Measurements from ENCODE around the gene PAQR7.

PAQR7 gene

DNA sequence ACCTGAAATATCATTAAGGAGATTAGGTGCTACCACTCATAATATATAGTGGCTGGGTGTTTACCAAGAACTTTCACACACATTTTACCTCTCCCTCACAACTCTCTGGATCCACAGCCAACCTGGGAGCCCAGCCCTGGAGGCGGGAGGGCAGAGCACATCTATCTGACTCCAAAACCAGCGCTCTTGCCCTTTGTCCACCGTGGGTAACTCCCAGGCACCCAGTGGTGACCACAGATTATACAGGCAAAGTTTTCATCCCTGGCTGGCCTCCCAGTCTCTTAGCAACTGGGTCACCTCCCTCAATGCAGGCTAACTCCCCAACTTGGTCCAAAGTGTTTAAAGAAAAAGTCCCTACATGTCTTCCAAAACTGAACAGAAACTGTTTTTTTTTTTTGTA lies 2.4 kb downstream of the PAQR7 start:
- no peak for DNase-seq (ENCODE audit: low read depth in 3 of 3)

DNA sequence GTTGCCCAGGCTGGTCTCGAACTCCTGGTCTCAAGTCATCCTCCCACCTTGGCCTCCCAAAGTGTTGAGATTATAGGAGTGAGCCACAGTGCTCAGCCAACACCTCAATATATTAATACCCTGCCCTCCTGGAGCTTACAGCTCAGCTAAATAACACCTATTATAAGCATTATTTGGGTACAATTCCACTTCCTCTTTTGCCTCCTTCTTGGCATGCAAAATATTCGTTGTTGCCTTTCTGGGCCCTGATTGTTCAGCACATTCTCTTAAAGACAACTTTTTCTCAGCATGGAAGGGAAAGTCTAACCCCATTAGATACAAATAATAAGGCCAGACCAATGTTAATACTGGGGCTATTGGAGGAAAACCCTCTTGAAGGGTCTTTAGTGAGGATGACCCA lies 2.8 kb downstream of the PAQR7 start:
- no peak for DNase-seq (ENCODE audit: low read depth in 3 of 3)

DNA sequence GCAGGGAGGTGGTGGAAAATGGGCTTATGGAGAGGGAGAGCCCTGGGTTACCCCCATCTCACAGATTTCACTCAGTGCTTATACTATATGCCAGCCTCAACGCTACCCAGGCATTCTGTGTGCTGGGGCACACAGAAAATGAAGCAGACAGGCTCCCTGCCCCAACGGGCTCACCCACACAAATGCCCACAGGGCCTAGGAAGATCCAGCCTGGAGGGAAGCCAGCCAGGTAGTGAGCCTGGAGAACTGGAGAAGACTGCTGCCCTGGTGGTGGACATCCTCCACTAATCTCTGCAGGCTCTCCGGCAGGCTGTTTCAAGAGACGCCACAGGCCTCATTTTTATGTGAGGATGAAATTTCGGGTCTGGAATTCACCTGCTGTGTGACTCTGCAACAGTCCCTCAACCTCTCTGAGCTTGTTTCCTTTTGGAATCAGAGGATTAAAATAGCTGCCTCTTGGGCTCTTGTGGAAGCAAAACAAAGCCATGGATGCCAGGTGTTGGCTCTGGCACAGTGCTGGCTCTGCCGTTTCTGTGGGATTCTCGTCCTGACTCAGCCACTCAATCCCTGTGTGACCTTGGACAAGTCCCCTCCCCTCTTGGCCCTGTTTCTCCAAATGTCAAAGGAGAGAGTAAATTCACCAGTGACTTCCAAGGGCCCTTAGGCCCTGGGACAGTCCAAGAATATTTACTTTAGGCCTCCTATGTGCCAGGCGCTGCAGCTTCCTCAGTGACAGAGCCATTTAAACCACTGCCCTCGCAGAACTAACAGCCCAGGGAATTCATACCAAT lies 3.6 kb downstream of the PAQR7 start:
- DNase-seq (ENCODE audit: low read depth in 3 of 3): no peak

DNA sequence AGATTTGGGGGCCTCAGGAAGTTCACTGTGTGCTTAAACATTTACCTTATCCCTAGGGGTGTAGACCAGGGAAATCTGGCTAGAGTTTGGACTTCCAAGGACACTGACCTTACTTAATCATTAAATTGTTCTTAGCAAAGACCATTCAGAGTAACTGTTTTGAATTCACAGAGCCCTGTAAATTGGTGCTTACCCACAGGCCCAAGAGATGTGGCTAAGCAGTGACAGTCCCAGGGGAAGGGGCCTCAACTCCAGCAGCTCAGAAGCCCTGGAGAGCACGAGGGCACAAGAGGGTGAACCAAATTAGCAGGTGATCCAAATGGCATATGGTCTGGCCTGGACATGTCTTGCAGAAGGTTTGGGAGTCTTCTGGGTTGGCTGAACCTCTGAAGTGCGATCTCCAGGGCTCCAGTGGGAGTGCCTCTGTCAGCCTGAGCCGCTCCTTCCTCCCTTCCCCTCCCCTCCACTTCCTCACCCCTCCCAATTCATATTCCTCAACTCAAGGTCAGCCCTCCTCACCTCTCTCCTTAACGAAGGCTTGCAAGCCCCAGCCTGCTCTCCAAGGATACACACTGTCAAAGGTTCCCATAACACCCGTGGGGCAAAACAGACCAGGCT lies 4.3 kb downstream of the PAQR7 start:
- DNase-seq (ENCODE audit: low read depth in 3 of 3): no peak

DNA sequence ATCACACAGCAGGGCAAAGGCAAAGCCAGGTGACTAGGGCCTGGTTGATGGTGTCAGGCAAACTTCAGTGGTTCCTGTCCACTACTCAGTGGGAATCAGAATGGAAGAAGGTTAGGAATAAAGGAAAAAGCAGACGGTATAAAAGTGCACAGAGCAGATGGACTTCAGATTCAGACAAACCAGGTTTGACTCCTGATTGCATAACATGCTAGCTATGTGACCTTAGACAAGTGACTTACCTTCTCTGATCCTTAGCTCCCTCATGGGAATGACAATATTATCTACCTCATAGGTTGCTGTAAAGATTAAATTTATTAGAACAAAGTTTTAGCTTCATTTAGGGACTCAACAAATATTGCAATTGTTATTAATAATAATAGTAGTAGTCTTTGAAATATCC lies 4.9 kb downstream of the PAQR7 start:
- DNase-seq (ENCODE audit: low read depth in 3 of 3): no peak

DNA sequence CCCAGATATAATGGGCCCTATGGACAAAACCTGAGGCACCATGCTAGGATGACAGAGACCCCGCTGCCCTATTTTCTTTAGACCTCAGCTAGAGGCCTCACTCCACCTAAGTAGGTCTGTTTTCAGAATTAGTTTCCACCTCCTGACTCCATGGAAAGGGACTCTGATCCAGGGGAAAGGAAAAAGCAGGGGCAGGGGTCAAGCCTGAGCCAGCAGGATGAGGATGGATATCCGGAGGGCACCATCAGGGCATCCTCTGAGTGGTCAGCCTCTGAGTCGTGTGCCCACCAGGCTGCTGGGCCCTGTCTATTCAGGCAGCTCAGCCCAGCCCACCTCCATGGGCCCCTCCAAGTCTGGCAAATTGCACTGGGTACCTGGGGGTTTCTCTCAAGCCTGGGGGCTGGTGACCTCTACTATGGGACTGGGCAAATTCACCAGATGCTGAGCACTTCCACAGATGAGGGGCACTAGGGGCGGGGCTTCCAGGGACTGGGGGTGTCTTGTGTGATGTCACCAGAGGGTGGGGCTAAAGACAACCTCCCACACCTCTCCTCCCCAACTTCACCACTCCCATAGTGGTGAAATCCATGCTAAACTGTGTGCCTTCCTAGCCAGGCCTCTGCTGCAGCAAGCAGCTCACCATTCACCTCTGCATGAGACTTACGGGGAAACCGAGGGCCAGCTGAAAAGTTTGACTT lies 5.5 kb downstream of the PAQR7 start:
- DNase-seq (ENCODE audit: low read depth in 3 of 3): no peak

DNA sequence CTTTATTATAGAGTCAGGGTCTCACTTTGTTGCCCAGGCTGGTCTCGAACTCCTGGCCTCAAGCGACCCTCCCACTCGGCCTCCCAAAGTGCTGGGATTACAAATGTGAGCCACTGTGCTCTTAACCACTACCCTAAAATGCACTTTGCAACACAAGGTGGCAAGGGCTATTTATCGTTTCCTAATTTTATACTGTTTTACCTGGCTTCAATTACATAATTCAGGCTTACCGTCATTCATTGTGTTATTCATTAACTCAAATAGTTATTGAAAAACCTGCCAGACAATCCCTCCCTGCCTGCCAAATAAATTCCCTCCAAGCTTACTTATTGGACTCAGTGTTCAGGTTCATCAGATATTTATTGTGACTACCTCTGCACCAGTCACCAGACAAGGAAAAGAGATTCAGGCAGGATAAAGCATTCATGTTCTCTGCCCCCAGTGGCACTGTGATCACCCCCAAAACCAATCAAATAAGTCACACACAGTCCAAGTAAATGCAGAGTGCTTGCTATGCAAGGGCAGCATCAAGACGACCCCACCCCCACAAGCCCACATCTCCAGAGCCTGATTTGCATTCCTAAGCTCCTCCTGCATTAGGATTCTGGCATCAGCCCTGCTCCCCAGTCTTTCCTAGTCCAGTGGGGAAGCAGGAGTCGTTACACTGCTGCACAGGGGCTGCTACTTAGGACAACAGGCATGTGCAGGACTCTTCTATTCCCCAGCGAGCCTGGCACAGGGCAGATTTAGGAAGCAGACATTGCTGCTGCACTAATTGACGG lies 8.1 kb downstream of the PAQR7 start:
- DNase-seq (ENCODE audit: low read depth in 3 of 3): no peak

DNA sequence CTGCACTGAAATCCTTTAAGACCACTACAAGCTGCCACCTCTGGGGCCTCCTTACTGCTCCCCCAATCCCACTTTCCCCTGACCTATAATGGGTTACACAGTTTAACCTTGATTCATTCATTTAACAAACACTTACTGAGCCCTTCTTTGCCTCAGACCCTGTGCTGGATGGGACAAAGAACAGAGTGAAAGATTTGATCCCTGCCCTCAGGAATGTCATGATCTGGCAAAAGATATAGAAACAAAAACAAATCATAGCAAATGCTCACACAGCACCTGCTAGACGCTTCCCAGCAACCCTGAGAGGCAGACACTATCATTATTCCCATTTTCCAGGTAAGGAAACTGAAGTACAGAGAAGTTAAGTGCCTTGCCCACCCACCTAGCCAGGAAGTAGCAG lies 9.2 kb downstream of the PAQR7 start:
- no peak for DNase-seq (ENCODE audit: low read depth in 3 of 3)

DNA sequence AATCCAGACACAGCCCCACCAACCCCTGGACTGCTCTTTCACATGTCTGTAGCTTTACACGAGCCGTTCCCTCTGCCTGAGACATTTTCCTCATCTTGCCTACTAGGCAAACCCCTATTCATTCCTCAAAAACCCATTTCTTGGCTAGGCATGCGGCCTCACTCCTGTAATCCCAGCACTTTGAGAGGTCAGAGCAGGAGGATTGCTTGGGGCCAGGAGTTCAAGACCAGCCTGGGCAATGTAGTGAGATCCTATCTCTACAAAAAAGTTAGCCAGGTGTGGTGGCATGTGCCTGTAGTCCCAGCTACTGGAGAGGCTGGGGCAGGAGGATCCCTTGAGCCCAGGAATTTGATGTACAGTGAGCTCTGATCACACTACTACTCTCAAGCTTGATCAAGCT lies 11.1 kb downstream of the PAQR7 start:
- no peak for DNase-seq (ENCODE audit: low read depth in 3 of 3)

DNA sequence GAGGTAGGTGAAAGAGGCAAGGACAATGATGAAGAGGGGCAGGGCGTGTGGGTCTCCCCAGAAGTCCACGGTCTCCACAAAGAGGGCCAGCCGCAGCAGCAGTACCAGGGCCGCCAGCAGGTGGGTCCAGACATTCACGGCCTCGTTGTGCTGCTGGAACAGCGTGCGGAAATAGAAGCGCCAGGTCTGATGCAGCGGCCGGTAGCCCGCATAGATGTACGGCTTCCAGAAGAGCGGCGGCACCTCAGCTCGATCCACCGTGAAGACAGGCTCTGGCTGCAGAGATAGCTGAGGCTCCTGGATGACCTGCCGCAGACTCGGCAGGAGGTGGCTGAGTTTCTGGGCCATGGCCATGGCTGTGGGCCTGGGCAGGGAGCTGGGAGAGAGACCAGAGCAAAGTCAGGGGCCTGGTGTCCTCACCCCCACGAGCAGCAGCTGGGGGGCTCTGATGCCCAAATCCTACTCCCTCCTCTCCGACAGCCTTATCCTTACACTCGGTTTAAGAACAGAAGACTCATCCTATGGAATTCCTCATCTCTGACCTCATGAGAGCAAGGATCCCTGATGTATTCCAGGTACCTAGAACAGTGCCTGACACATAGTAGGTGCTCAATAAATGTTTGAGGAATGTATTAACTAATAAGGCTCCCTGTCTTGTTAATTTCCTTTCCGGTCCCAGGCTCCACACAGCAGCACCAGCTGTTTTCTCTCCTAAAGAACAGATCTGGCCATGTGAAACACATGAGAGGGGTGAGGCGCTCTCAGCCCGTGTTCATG lies 11.8 kb downstream of the PAQR7 start:
- DNase-seq (ENCODE audit: low read depth in 3 of 3): no peak

DNA sequence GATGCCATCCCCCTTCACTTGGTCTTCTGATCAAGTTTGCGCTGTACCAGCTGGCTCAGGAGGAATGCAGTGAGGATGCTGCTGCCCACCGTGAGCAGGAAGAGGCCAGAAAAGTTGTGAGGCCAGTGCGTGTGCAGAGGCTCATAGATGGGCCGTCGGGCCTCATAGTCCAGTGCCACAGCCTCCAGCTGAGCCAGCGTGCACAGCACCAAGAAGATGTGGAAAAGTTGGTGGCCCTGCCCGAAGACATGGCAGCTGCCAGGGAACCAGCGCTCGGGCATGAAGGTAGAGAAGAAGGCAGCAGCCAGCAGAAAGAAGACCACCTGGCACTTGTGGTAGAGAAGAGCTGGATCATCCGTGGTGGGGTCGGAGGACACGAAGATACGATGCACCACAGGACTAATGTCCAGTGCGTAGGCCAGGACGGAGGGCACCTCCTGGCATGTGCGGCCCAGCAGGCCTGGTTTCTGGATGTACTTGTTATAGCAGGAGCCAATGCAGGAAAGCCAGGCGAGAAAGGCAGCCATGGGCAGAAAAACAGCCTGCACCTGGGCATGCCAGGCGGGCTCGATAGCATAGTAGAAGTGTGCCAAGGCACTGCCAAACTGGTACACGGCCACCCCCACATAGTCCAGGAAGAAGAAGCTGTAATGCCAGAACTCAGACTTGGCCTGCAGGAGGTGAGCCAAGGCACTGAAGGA lies 12.6 kb downstream of the PAQR7 start:
- DNase-seq (ENCODE audit: low read depth in 3 of 3): no peak

DNA sequence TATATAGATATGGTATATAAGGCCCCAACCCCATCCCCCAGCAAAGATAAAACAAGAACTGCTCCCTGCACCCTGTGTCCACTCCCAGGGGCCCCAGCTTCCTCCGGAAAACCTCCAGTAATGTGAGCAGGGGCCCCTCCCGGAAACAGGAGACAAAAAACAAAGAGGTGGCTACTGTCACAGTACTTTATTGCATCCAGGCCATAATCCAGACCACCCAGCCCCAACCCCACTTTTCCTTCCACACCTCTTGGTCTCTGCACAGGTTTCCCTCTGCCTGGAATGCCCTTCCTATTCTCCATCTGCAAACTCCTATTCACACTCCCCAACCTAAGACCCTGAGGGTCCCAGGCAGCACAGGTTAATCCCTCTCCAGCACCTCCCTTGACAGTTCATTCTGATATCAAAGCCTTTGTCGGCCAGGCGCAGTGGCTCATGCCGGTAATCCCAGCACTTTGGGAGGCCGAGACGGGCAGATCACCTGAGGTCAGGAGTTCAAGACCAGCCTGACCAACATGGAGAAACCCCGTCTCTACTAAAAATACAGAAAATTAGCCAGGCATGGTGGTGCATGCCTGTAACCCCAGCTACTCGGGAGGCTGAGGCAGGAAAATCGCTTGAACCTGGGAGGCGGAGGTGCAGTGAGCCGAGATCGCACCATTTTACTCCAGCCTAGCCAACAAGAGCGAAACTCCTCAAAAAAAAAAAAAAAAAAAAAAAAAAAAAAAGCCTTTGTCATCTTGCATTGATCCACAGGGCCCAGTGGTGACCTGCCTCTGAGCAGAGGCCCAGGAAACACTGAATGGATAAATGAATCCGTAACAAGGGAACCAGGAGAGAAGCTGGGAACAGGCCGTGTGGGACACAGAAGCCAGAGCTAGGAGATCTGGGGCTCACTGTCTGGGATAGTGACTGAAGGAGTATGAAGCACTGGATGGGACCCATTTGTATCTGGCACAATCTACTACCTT lies 13.9 kb downstream of the PAQR7 start:
- no peak for DNase-seq (ENCODE audit: low read depth in 3 of 3)

DNA sequence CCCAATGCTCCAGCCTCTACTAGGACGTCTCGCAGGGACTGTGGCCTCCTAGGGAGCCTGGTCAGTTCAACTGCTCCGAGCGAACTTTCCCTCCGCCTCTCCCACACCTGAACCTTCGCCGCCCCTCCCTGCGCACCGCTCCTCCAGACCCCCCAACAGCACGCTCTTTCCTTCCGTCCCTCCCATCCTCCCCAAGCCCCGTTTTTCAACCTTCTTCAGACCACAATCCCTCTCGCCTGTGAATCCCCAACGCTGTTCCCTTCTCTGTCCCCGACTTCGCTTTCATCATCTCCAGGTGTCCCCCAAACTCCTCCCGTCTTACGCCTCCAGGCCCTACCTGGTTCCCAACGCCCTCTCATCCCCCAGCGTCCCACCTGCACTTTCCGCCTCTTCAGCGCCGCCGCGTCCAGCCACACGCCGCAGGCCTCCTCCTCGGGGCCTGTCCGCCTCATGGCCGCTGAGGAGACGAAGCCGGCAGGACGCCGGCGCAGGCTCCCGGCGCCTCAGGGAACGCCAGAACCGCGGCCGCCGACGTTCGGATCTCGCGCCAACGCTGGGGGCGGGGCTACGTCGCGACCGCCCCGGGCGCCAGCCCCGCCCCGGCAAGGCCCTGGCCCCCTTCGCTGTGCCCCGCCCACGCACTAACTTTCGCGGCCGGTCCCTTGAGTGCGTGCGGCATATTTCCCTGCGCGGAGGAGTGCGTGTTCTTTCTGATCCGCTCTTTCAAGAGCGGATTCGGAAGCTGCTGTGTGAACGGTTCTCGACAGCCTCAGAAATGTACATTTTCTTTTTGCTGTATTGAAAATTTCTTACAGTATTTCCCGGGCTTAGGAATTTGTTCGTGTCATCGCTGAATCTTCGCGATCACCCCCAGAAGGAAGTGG lies 16.4 kb downstream of the PAQR7 start, which contains the start of gene AUNIP:
Gene AUNIP (minus strand): TSS at position 552 of the 884 bp plus-strand sequence. CDS start 100 bp downstream, at position 452.
- peak; percentile 83 to 96 (median 84) for DNase-seq (ENCODE audit: low read depth in 3 of 3)

DNA sequence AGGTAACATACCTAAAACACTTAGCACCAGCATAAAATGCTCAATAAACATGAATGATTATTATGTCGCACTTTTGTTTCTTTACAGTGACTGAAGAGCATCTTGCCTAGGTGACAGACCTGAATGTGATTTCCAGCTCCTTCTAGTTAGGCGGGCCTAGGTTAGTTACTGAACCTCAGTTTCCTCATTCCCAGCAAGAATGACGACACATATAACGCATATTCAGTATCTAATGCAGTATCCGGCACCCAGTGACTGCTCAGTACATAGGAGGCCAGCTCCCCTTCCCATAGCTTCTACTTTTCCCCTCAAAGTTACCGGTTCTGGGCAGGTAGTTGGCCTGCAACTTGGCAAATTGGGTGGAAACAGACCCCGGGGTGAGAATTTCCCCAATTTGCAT lies 17.0 kb downstream of the PAQR7 start:
- DNase-seq (ENCODE audit: low read depth in 3 of 3): no peak

DNA sequence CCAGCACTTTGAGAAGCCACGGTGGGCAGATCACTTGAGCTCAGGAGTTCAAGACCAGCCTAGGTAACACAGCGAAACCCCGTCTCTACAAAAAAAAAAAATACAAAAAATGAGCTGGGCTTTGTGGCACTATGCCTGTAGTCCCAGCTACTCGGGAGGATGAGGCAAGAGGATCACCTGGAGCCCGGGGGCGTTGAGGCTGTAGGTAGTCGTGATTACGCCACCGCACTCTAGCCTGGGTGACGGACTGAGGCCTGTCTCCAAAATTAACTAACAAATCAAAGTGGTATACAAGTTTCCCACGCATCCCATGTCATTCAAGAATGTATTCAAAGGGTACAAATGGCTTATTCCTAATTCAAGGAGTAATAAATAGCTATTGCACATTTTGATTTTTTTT lies 18.7 kb downstream of the PAQR7 start:
- DNase-seq (ENCODE audit: low read depth in 3 of 3): no peak

DNA sequence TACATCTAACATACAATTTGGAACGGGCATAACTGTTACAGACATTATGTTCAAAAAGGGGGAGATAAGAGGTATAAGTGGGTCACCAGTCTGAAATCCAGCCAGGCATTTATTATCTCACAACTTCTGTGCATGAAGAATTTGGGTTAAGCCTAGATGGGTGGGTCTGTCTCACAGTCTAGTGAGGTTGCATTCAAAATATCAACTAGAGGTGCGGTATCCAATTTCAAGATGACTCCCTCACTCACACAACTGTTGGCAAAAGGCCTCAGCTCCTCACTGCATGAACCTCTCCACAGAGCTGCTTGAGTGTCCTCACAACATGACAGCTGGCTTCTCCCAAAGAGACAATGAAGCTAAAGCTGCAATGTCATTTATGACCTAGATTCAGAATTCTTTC lies 21.0 kb downstream of the PAQR7 start:
- no peak for DNase-seq (ENCODE audit: low read depth in 3 of 3)

DNA sequence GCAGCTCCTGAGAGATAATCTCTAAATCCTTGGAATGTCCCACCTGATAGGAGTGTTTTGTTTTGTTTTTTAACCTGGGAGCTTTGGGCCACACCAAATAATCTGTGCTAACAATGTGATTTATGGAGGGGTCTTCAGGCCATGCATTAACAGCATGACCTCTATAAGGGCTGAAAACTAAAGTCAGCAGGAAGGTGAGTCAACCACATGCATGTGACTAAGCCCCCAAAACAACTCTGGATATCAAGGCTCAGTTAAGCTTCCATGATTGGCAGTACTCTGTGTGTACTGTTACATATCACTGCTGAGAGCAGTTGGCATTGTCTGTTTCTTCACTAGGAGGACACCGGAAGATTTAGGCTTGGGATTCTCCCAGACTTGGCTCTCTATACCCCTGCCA lies 27.0 kb downstream of the PAQR7 start:
- DNase-seq (ENCODE audit: low read depth in 3 of 3): no peak

DNA sequence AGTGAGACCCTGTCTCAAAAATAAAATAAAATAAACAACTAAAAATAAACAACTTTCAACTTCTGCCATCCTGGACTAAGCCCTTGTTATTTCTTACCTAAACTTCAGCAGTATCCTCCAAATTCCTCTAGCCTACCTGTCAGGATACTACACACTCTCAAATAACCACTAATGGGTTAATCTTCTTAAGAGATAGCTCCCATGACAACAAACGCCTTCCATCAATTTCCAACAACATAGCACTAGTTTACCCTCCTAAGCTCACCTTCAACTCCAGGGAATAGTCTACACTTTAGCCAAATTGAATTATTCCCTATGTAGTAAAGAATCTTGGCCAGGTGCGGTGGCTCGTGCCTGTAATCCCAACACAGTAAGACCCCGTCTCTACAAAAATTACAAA lies 27.6 kb downstream of the PAQR7 start:
- DNase-seq (ENCODE audit: low read depth in 3 of 3): no peak

DNA sequence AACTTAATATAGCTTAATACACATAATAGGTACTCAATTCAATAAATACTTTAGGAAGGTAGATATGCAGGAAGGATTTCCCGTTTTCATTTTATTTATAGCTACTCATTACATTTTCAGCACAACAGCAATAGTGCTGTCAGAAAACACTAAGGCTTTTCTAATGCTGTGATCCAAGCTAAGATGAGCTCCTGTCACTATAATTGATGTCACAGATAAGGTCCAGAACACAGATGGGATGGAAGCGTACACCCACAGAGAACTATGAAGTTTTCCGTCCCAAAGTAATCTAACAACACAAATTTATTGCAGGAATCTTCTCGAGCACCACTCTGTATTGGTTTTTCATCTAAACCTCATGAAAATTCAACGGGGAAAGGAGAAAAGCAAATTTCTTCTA lies 29.8 kb downstream of the PAQR7 start:
- no peak for DNase-seq (ENCODE audit: low read depth in 3 of 3)

All from stimulated activated CD4-positive, alpha-beta T cell treated with anti-CD3 and anti-CD28 coated beads, TNF-alpha, amount 100 ng/mL, for 48 hours (primary cell).